Endothelial cell (in vitro differentiated cells): Measurements from ENCODE around the gene ART5. TPM values are rescaled to one million over a fixed set of nuclear protein-coding genes. Genes with fewer than 3 reads are reported as not detected.

ENCODE experiments used
- DNase-seq: peaks from one replicate; pipeline ENCODE4 v3.0.0; 2021; ENCODE audit warnings: low spot score
- H3K27ac Mint-ChIP-seq: one replicate; pipeline ENCODE4 v1.8.0; 2021; ENCODE audit warnings: mixed read lengths, inconsistent platforms; ENCODE audit not compliant: unreplicated experiment
- H3K27me3 Mint-ChIP-seq: one replicate; pipeline ENCODE4 v1.8.0; 2021; ENCODE audit warnings: mild to moderate bottlenecking, moderate library complexity, mixed read lengths, inconsistent platforms; ENCODE audit not compliant: unreplicated experiment
- H3K36me3 Mint-ChIP-seq: one replicate; pipeline ENCODE4 v1.8.0; 2021; ENCODE audit warnings: mild to moderate bottlenecking, low read depth, mixed read lengths, inconsistent platforms; ENCODE audit not compliant: unreplicated experiment
- H3K4me1 Mint-ChIP-seq: one replicate; pipeline ENCODE4 v1.8.0; 2021; ENCODE audit warnings: mild to moderate bottlenecking, mixed read lengths, inconsistent platforms; ENCODE audit not compliant: unreplicated experiment
- H3K4me3 Mint-ChIP-seq: one replicate; pipeline ENCODE4 v1.8.0; 2021; ENCODE audit warnings: mild to moderate bottlenecking, mixed read lengths, inconsistent platforms; ENCODE audit not compliant: unreplicated experiment
- H3K9me3 Mint-ChIP-seq: one replicate; pipeline ENCODE4 v1.8.0; 2021; ENCODE audit warnings: mixed read lengths, inconsistent platforms; ENCODE audit not compliant: unreplicated experiment
- long read RNA-seq: library from polyadenylated mRNA; unstranded; transcript quantifications from one replicate; pipeline ENCODE4 v2.0.0, GENCODE V29; 2020; ENCODE audit not compliant: unreplicated experiment
- total RNA-seq: library from RNA; stranded (reverse); fragmentation: NEBNext Ultra II Directional; extraction: Animal tissue kit (Norgen Biotek cat#: 25700); gene quantifications from one replicate; pipeline ENCODE4 v1.2.1, GENCODE V29; 2021; ENCODE audit not compliant: unreplicated experiment
- TF ChIP-seq, protein P1 (sequence below): fragments of 200-600 bp; sonication (generic); IDR thresholded peaks from one replicate; pipeline ENCODE4 v1.5.0; 2021; ENCODE audit warnings: antibody characterized with exemption; ENCODE audit not compliant: unreplicated experiment

Gene ART5, protein sequence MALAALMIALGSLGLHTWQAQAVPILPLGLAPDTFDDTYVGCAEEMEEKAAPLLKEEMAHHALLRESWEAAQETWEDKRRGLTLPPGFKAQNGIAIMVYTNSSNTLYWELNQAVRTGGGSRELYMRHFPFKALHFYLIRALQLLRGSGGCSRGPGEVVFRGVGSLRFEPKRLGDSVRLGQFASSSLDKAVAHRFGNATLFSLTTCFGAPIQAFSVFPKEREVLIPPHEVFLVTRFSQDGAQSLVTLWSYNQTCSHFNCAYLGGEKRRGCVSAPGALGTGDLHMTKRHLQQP
- 9.7 TPM for total RNA-seq
- long read RNA-seq, partial matches to known transcripts, result 0 of 11 reads
- long read RNA-seq, other reads (novel, unspliced or antisense), result 8 of 11 reads

DNA sequence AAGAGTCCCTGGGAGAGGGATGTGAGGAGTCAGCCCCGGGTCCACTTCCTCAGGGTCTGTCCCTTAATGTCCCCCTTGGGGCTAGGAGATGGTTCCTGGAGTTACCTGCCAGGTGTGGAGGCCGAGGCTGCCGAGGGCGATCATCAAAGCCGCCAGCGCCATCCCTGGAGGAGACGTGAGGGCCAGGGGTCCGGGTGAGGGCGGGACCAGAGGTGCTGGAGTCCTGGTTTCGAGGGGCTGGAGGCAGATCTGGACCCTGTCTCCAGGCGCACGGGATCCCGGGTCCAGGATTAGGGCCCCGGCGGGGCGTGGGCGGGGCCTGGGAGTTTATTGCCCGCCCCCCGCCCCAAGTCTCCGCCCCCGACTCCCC, at the start of gene ART5:
TSS of gene ART5 (minus strand) at position 292 of the 370 bp plus-strand sequence. CDS start at position 162, 130 bp downstream.
- no peak for DNase-seq
- H3K4me1 Mint-ChIP-seq, result peaks cover 20% of the 10 kb centered on the region
- no peaks in the 10 kb centered on the region for H3K9me3 Mint-ChIP-seq
- TF ChIP-seq, protein P1, sequence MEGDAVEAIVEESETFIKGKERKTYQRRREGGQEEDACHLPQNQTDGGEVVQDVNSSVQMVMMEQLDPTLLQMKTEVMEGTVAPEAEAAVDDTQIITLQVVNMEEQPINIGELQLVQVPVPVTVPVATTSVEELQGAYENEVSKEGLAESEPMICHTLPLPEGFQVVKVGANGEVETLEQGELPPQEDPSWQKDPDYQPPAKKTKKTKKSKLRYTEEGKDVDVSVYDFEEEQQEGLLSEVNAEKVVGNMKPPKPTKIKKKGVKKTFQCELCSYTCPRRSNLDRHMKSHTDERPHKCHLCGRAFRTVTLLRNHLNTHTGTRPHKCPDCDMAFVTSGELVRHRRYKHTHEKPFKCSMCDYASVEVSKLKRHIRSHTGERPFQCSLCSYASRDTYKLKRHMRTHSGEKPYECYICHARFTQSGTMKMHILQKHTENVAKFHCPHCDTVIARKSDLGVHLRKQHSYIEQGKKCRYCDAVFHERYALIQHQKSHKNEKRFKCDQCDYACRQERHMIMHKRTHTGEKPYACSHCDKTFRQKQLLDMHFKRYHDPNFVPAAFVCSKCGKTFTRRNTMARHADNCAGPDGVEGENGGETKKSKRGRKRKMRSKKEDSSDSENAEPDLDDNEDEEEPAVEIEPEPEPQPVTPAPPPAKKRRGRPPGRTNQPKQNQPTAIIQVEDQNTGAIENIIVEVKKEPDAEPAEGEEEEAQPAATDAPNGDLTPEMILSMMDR, result no peak
- H3K27ac Mint-ChIP-seq, result no peak within 1 kb of the TSS
- H3K27me3 Mint-ChIP-seq, result peaks cover 12% of the 10 kb centered on the region
- H3K36me3 Mint-ChIP-seq, result peaks cover 17% of the 10 kb centered on the region
- H3K4me3 Mint-ChIP-seq, result peak within 1 kb of the TSS; percentile 88

DNA sequence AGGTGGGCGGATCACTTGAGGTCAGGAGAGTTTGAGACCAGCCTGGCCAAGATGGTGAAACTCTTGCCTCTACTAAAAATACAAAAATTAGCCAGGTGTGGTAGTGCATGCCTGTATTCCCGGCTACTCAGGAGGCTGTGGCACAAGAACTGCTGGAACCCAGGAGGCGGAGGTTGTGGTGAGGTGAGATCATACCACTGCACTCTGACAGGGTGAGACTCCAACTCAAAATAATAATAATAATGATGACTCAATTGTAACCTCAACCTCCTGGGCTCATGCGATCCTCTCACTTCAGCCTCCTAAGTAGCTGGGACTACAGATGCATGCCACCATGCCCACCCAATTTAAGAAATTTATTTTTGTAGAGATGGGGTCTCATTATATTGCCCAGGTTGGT, 45.0 kb upstream of the ART5 start:
- peaks cover 1% of the 10 kb centered on the region for H3K27me3 Mint-ChIP-seq
- TF ChIP-seq, protein P1, result no peak
- H3K4me1 Mint-ChIP-seq, result no peaks in the 10 kb centered on the region
- H3K4me3 Mint-ChIP-seq, result no peak overlapping the region
- H3K27ac Mint-ChIP-seq, result no peak overlapping the region
- H3K9me3 Mint-ChIP-seq, result no peaks in the 10 kb centered on the region
- no peak for DNase-seq
- peaks cover 34% of the 10 kb centered on the region for H3K36me3 Mint-ChIP-seq

DNA sequence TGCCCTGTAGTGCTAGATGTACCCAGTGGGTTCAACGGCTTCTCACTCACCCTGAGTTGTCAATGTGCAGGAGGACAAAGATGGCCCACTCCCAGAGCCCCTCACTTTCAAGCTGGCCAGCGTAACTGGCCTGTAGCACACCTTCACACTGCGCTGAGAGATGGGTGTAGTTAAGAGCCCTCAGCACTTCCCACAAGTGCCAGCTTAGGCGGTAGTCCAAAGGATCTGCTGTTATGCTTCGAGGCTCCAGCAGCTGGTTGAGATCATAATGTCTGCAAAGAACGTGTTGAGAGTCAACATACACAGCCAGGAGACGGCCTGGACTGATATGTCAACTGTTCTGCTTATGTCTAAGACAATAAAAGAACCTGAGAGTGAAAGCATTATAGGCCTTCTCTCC, 44.1 kb upstream of the ART5 start:
- H3K4me1 Mint-ChIP-seq, result no peaks in the 10 kb centered on the region
- no peak overlapping the region for H3K4me3 Mint-ChIP-seq
- TF ChIP-seq, protein P1, result no peak
- no peaks in the 10 kb centered on the region for H3K9me3 Mint-ChIP-seq
- DNase-seq, result no peak
- no peak overlapping the region for H3K27ac Mint-ChIP-seq
- H3K36me3 Mint-ChIP-seq, result peaks cover 38% of the 10 kb centered on the region
- peaks cover 1% of the 10 kb centered on the region for H3K27me3 Mint-ChIP-seq

DNA sequence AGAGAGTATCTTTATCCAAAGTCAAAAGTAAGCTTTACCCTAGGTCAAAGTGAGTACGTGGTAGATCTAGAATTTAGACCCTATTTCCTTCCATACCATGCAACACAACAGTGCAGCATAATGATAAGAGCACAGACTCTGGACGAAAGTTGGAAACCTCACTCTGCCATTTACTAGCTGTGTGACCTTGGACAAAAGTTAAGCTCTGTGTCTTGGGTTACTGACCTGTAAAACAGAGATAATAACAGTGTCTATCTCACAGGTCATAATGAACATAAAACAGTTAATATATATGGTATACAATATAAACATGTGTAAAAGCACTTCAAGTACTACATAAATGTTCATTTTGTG, 43.0 kb upstream of the ART5 start:
- DNase-seq, result no peak
- peaks cover 42% of the 10 kb centered on the region for H3K36me3 Mint-ChIP-seq
- no peak overlapping the region for H3K4me3 Mint-ChIP-seq
- no peaks in the 10 kb centered on the region for H3K27me3 Mint-ChIP-seq
- no peaks in the 10 kb centered on the region for H3K9me3 Mint-ChIP-seq
- TF ChIP-seq, protein P1, result no peak
- H3K27ac Mint-ChIP-seq, result no peak overlapping the region
- no peaks in the 10 kb centered on the region for H3K4me1 Mint-ChIP-seq

DNA sequence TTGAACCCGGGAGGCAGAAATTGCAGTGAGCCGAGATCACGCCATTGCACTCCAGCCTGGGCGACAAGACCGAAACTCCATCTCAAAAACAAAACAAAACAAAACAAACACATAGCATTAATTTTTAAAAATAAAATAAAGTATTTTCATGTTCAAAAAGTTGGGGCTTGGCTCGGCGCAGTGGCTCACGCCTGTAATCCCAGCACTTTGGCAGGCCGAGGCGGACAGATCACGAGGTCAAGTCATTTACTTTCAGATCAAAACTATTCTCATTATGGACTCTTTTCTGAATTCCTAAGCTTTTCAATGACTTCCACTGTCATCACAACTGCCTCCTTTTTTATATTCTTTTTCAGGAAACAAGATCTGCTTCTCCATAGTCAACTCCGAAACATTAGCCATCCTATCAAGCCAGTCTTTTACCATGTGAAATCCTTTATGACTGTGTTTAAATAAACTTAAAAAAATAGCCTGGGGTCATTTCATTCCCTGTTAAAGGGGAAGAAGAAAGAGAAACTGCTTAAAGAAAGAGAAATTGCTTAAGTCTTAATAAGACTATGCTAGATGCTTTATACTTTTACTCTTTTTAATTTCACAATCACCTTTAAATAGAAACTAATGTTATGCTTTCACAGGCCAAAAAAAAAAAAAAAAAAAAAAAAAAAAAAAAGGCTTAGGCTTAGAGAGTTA, 42.5 kb upstream of the ART5 start:
- Mint-ChIP-seq H3K4me3 (no peak overlapping the region), H3K9me3 (no peaks in the 10 kb centered on the region), H3K36me3 (peaks cover 46% of the 10 kb centered on the region), H3K4me1 (no peaks in the 10 kb centered on the region), H3K27me3 (no peaks in the 10 kb centered on the region), H3K27ac (no peak overlapping the region)
- TF ChIP-seq, protein P1, result no peak
- no peak for DNase-seq
